GM19351 (cell line): ENCODE results near the gene TIA1.
A peak's percentile ranks its signal among the peaks of the same experiment; 100 is the strongest.
"Not testable (repeated sequence)": the region's sequence is repeated elsewhere in the genome, so short reads cannot be mapped to it uniquely, and the experiment has no call there.

Experiments
- ATAC-seq: cut with Tn5 transposase; IDR thresholded peaks from one replicate; pipeline ENCODE4 v1.9.1; 2021; ENCODE audit warnings: mild to moderate bottlenecking, moderate library complexity; ENCODE audit not compliant: unreplicated experiment

Gene TIA1

DNA sequence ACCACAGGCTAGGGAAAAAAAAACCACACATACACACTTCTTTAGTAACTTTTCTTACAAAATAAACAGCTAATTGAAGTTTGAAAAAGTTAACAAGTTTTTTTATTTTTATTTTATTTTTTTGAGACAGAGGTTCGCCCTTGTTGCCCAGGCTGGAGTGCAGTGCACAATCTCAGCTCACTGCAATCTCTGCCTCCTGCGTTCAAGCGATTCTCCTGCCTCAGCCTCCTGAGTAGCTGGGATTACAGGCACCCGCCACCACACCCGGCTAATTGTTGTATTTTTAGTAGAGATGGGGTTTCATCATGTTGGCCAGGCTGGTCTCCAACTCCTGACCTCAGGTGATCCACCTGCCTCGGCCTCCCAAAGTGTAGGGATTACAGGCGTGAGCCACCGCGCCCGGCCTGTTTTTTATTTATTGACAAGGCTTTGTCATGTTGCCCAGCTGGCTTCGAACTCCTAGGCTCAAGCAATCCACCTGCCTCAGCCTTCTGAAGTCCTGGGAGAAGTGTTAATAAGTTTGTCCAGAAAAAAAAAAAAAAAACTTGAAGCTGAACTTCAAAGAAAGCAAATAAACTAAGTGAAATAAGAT is 78.7 kb downstream of the TIA1 start:
- ATAC-seq, result not testable (repeated sequence)

- ATAC-seq, result peak; percentile 82
These were observed 87.3 kb downstream of the TIA1 start for GRCh38 chr2:70161069-70161534.

- no peak for ATAC-seq
These were observed 87.9 kb downstream of the TIA1 start for GRCh38 chr2:70160545-70160944.
